SK-N-SH treated with all-trans-retinoic acid at 6 μM for 48 hours (cell line): Measurements from ENCODE around the gene GLRX2.

ENCODE experiments used
- ARNTL ChIP-seq: fragments of 450-650 bp; formaldehyde crosslinking; IDR thresholded peaks from 2 replicates; pipeline ENCODE4 v1.5.0; 2020; ENCODE audit warnings: low read depth, mild to moderate bottlenecking, moderate library complexity, borderline replicate concordance
- BACH2 ChIP-seq: fragments of 250-450 bp; sonication (Bioruptor Pico); IDR thresholded peaks from 2 replicates; pipeline ENCODE4 v1.9.0; 2021; ENCODE audit warnings: mild to moderate bottlenecking, borderline replicate concordance
- CSDC2 ChIP-seq: fragments of 250-450 bp; sonication (Bioruptor Pico); IDR thresholded peaks from 2 replicates; pipeline ENCODE4 v1.5.0; 2020; ENCODE audit warnings: mild to moderate bottlenecking, moderate library complexity
- ISL1 ChIP-seq: fragments of 250-450 bp; sonication (Bioruptor Pico); IDR thresholded peaks from 2 replicates; pipeline ENCODE4 v2.1.2; 2022; ENCODE audit warnings: mild to moderate bottlenecking, moderate library complexity
- OSR1 ChIP-seq: fragments of 250-450 bp; sonication (Bioruptor Pico); IDR thresholded peaks from 2 replicates; pipeline ENCODE4 v1.8.0; 2022; ENCODE audit warnings: moderate library complexity, mild to moderate bottlenecking, inconsistent platforms
- PATZ1 ChIP-seq: fragments of 250-450 bp; sonication (Bioruptor Pico); IDR thresholded peaks from 2 replicates; pipeline ENCODE4 v1.8.0; 2020; ENCODE audit warnings: mild to moderate bottlenecking, moderate library complexity, borderline replicate concordance
- RARB ChIP-seq: fragments of 250-450 bp; sonication (Bioruptor Pico); IDR thresholded peaks from 2 replicates; pipeline ENCODE4 v1.8.0; 2021; ENCODE audit warnings: mild to moderate bottlenecking, moderate library complexity
- SNAI2 ChIP-seq: fragments of 250-450 bp; sonication (Bioruptor Pico); IDR thresholded peaks from 2 replicates; pipeline ENCODE4 v1.5.0; 2020; ENCODE audit warnings: mild to moderate bottlenecking, moderate library complexity
- TCF4 ChIP-seq: fragments of 250-450 bp; sonication (Bioruptor Pico); IDR thresholded peaks from 2 replicates; pipeline ENCODE4 v1.8.0; 2021; ENCODE audit warnings: mild to moderate bottlenecking, moderate library complexity, borderline replicate concordance
- TOX ChIP-seq: fragments of 250-450 bp; sonication (Bioruptor Pico); IDR thresholded peaks from 2 replicates; pipeline ENCODE4 v1.8.0; 2021; ENCODE audit warnings: mild to moderate bottlenecking, moderate library complexity, borderline replicate concordance
- ZC3H10 ChIP-seq: fragments of 250-450 bp; sonication (Bioruptor Pico); IDR thresholded peaks from 2 replicates; pipeline ENCODE4 v1.5.1; 2021; ENCODE audit warnings: mild to moderate bottlenecking, moderate library complexity
- ZFP3 ChIP-seq: fragments of 250-450 bp; sonication (Bioruptor Pico); IDR thresholded peaks from 2 replicates; pipeline ENCODE4 v1.5.0; 2020; ENCODE audit warnings: mild to moderate bottlenecking, moderate library complexity
- ZNF8 ChIP-seq: fragments of 450-650 bp; formaldehyde crosslinking; IDR thresholded peaks from 2 replicates; pipeline ENCODE4 v1.5.0; 2020; ENCODE audit warnings: mild to moderate bottlenecking, moderate library complexity

GRCh38 chr1:193131266-193131860, 26.1 kb upstream of the GLRX2 start:
- TF ChIP-seq ZNF8 (CRISPR knock-in tag) (no peak), BACH2 (CRISPR knock-in tag) (no peak), ZFP3 (no peak), RARB (CRISPR knock-in tag) (no peak), ZC3H10 (CRISPR knock-in tag) (no peak), OSR1 (no peak), PATZ1 (CRISPR knock-in tag) (no peak), TCF4 (CRISPR knock-in tag) (no peak), ARNTL (CRISPR knock-in tag) (no peak), CSDC2 (no peak), SNAI2 (CRISPR knock-in tag) (no peak), TOX (CRISPR knock-in tag) (no peak), ISL1 (no peak)
